Psoas muscle (tissue), 8 donors: Measurements from ENCODE around the gene CYP4A22. TPM values are rescaled to one million over a fixed set of nuclear protein-coding genes. Genes with fewer than 3 reads are reported as not detected.
"Not testable (repeated sequence)": the region's sequence is repeated elsewhere in the genome, so short reads cannot be mapped to it uniquely, and the experiment has no call there.

Source experiments
- ATAC-seq, 4 donors: fragments of 200-7000 bp; cut with Tn5 transposase; one replicate each; pipeline ENCODE4 v1.9.1; 2020; ENCODE audit warnings: moderate library complexity in 3 of 4, mild to moderate bottlenecking in 2 of 4
- DNase-seq, 2 donors: peaks; one replicate each; pipeline ENCODE4 v3.0.0-alpha.2; 2020
- H3K27ac ChIP-seq: fragments of 200-600 bp; one replicate; pipeline ENCODE4 v1.8.0; 2022
- H3K27me3 ChIP-seq, 3 donors: fragments of 200-600 bp in 1 of 3; one replicate each; pipeline versions ENCODE4 v1.6.1 to v1.8.0; 2013 to 2022; ENCODE audit warnings: low read length in 2 of 3, mild to moderate bottlenecking in 2 of 3, moderate library complexity in 1 of 3; ENCODE audit not compliant: insufficient read depth in 3 of 3
- H3K36me3 ChIP-seq, 2 donors: fragments of 200-600 bp in 1 of 2; one replicate each; pipeline versions ENCODE4 v1.6.1 to v1.8.0; 2013 to 2022; ENCODE audit warnings: low read depth in 1 of 2, mild to moderate bottlenecking in 1 of 2, moderate library complexity in 1 of 2; ENCODE audit not compliant: insufficient read depth in 1 of 2
- H3K4me1 ChIP-seq: fragments of 200-600 bp; one replicate; pipeline ENCODE4 v1.8.0; 2022
- H3K4me3 ChIP-seq: fragments of 200-600 bp; one replicate; pipeline ENCODE4 v1.8.0; 2022; ENCODE audit warnings: mild to moderate bottlenecking
- H3K9me3 ChIP-seq: fragments of 200-600 bp; one replicate; pipeline ENCODE4 v1.8.0; 2022
- CTCF ChIP-seq: fragments of 200-600 bp; IDR thresholded peaks from one replicate; pipeline ENCODE4 v1.8.0; 2022; ENCODE audit warnings: antibody characterized with exemption
- WGBS, 3 donors: extraction: QIAGEN DNeasy Blood & Tissue Kit; methylation state at CpG; one replicate each; pipeline versions ENCODE4 v1.1.6 to v1.1.7; 2013; 5-methylcytosine and 5-hydroxymethylcytosine counted together
- intact Hi-C, 2 donors: fragments of 100-400 bp; cut with DNase I; formaldehyde crosslinking; loops; one replicate each; pipeline versions ENCODE4 v1.11.0 to v1.14.2; 2022
- polyA plus RNA-seq, 3 donors: library from polyadenylated mRNA; stranded (reverse); fragments of 200-250 nt; gene quantifications; one replicate each; pipeline ENCODE4 v1.2.3, GENCODE V29; 2013
- total RNA-seq, 4 donors: library from RNA; stranded (reverse); fragmentation: NEBNext Ultra II Directional in 2 of 4; extraction: Animal tissue kit (Norgen Biotek cat#: 25700) in 2 of 4; gene quantifications; one replicate each; pipeline versions ENCODE4 v1.2.1 to v1.2.4, GENCODE V29; 2021 to 2023
- donor health status: healthy with polysubstance abuse.
- donor health status: DM: no; HTN: no; CAD: no; lungs with moderate emphysema.
- donor health status: Bipolar disorder and iron deficiency.
- donor health status: healthy.
- donor health status: DM: yes; HTN: yes; CAD: no.
- donor health status: DM: no; HTN: no; CAD: no.
- donor health status: DM: no; HTN: no; CAD: no.
- donor health status: DM: yes; HTN: yes; CAD: no.

Gene CYP4A22
- total and polyA plus RNA-seq, 7 donors, result 0.03 to 0.04 TPM; not detected in 5

- no peak for DNase-seq
- Histone ChIP-seq H3K27ac (no peak overlapping the region), H3K4me3 (no peak overlapping the region), H3K9me3 (no peaks in the 10 kb centered on the region), H3K36me3 (no peaks in the 10 kb centered on the region), H3K27me3 (no peaks in the 10 kb centered on the region), H3K4me1 (no peaks in the 10 kb centered on the region)
- 71 to 84% (median 81%) methylated on average over 5 of the region's 5 CpGs for WGBS, 3 donors
- TF ChIP-seq CTCF, result no peak
- ATAC-seq, result no peak
- intact Hi-C loops, result no loop called here
These were observed 829 bp downstream of the CYP4A22 start for GRCh38 chr1:47137925-47138615.

- H3K27ac ChIP-seq, ATAC-seq, H3K4me1 ChIP-seq, H3K9me3 ChIP-seq, H3K27me3 ChIP-seq, intact Hi-C loops, DNase-seq, H3K36me3 ChIP-seq, H3K4me3 ChIP-seq: not testable (repeated sequence)
- WGBS, 3 donors, result 60 to 65% (median 63%) methylated on average over 3 of the region's 3 CpGs
These were observed 3.1 kb downstream of the CYP4A22 start for GRCh38 chr1:47140358-47140757.

GRCh38 chr1:47143654-47144053 lies 6.4 kb downstream of the CYP4A22 start:
- H3K4me1 ChIP-seq, ATAC-seq, H3K27ac ChIP-seq, intact Hi-C loops, H3K27me3 ChIP-seq, H3K36me3 ChIP-seq, H3K9me3 ChIP-seq, DNase-seq, H3K4me3 ChIP-seq: not testable (repeated sequence)
- 43 to 65% (median 53%) methylated on average over 5 to 6 of the region's 6 CpGs for WGBS, 3 donors

- 32 to 70% (median 61%) methylated on average over 1 of the region's 1 CpG for WGBS, 3 donors
- intact Hi-C loops, ATAC-seq, H3K36me3 ChIP-seq, H3K9me3 ChIP-seq, H3K27ac ChIP-seq, H3K4me1 ChIP-seq, DNase-seq, H3K4me3 ChIP-seq, H3K27me3 ChIP-seq: not testable (repeated sequence)
These were observed 9.3 kb downstream of the CYP4A22 start for GRCh38 chr1:47146495-47146894.

- 39 to 43% (median 39%) methylated on average over 6 of the region's 6 CpGs for WGBS, 3 donors
- no peaks in the 10 kb centered on the region for H3K36me3 ChIP-seq
- intact Hi-C loops, result no loop called here
- no peak overlapping the region for H3K27ac ChIP-seq
- ATAC-seq (no peak), DNase-seq (no peak)
- H3K9me3 ChIP-seq, result no peaks in the 10 kb centered on the region
- no peaks in the 10 kb centered on the region for H3K4me1 ChIP-seq
- H3K27me3 ChIP-seq, result peaks cover 0 to 3% (median 0%) of the 10 kb centered on the region in 3 donors
- no peak overlapping the region for H3K4me3 ChIP-seq
- no peak for TF ChIP-seq CTCF
These were observed 10.0 kb downstream of the CYP4A22 start for GRCh38 chr1:47147047-47147785.

GRCh38 chr1:47149162-47149561 lies 11.9 kb downstream of the CYP4A22 start:
- intact Hi-C loops, H3K4me3 ChIP-seq, H3K27me3 ChIP-seq, DNase-seq, ATAC-seq, H3K36me3 ChIP-seq, H3K4me1 ChIP-seq, H3K9me3 ChIP-seq, H3K27ac ChIP-seq: not testable (repeated sequence)
- 13 to 17% (median 14%) methylated on average over 9 of the region's 9 CpGs for WGBS, 3 donors

GRCh38 chr1:47156457-47156856 lies 19.2 kb downstream of the CYP4A22 start:
- intact Hi-C loops, H3K9me3 ChIP-seq, H3K27ac ChIP-seq, ATAC-seq, H3K36me3 ChIP-seq, DNase-seq, H3K4me1 ChIP-seq, H3K27me3 ChIP-seq, H3K4me3 ChIP-seq: not testable (repeated sequence)

GRCh38 chr1:47157957-47158356 lies 20.7 kb downstream of the CYP4A22 start:
- H3K36me3 ChIP-seq, H3K4me3 ChIP-seq, H3K4me1 ChIP-seq, H3K9me3 ChIP-seq, DNase-seq, intact Hi-C loops, H3K27ac ChIP-seq, H3K27me3 ChIP-seq, ATAC-seq: not testable (repeated sequence)
- WGBS, 3 donors, result 70 to 89% (median 88%) methylated on average over 3 of the region's 3 CpGs
